HCT116 (cell line): ENCODE results near the gene PPP3R1.

ENCODE experiments used
- CTCF ChIP-seq, 3 experiments: fragments of 200-600 bp in 1 of 3; sonication (generic) in 1 of 3; IDR thresholded peaks in 2 of 3; conservative IDR thresholded peaks in 1 of 3; 2 replicates each; pipeline ENCODE4 v1.5.1; 2012 to 2017; ENCODE audit warnings: low read depth in 2 of 3, low read length in 2 of 3, antibody characterized with exemption in 1 of 3, borderline replicate concordance in 1 of 3, control low read depth in 1 of 3, mild to moderate bottlenecking in 1 of 3, mixed read lengths in 1 of 3, mixed run types in 1 of 3, moderate library complexity in 1 of 3; ENCODE audit not compliant: insufficient read depth in 1 of 3
- EGR1 ChIP-seq: IDR thresholded peaks from 2 replicates; pipeline ENCODE4 v1.6.1; 2012; ENCODE audit warnings: low read depth
- EZH2 ChIP-seq: fragments of 200-600 bp; sonication (generic); IDR thresholded peaks from 2 replicates; pipeline ENCODE4 v1.6.1; 2017; ENCODE audit warnings: antibody characterized with exemption, mixed run types
- MAX ChIP-seq: IDR thresholded peaks from 2 replicates; pipeline ENCODE4 v1.6.1; 2012
- POLR2A ChIP-seq: IDR thresholded peaks from 2 replicates; pipeline ENCODE4 v1.7.0; 2011; ENCODE audit warnings: borderline replicate concordance; ENCODE audit not compliant: insufficient read depth, insufficient read length; ENCODE audit errors: extremely low read depth
- POLR2AphosphoS5 ChIP-seq: IDR thresholded peaks from 2 replicates; pipeline ENCODE4 v1.6.1; 2011; ENCODE audit warnings: mild to moderate bottlenecking, low read depth, low read length, moderate library complexity
- ZNF274 ChIP-seq: fragments of 200-500 bp; sonication (Bioruptor generic); IDR thresholded peaks from 2 replicates; pipeline ENCODE4 v1.6.1; 2014; ENCODE audit warnings: mild to moderate bottlenecking, low read depth, low read length, inconsistent platforms

- TF ChIP-seq CTCF (IDR thresholded peaks at IDR 0.05 in 2 of 3, conservative IDR thresholded peaks at IDR 0.05 in 1 of 3; ENCODE audit: borderline replicate concordance in 1 of 3, insufficient read depth in 1 of 3, low read depth in 2 of 3, low read length in 2 of 3) (no peak), EGR1 (no peak), EZH2 (no peak), POLR2AphosphoS5 (no peak), ZNF274 (no peak), POLR2A (no peak), MAX (no peak)
Observed at GRCh38 chr2:68293755-68294154, 41.4 kb upstream of the PPP3R1 start.
